ENCODE measurements around the gene CRYBB2. TPM values are rescaled to one million over a fixed set of nuclear protein-coding genes. Genes with fewer than 3 reads are reported as not detected.

Gene CRYBB2
- total RNA-seq, 1 experiment from 2014 or later = 0.39 TPM

Other genes with a start within 250 kb of the CRYBB2 start
- gene CRYBB3, start 19.8 kb upstream of the CRYBB2 start, total RNA-seq (2021; ENCODE audit: unreplicated experiment) = 0.67 TPM